ENCODE results near the gene CPT1A.

The CPT1A gene

DNA sequence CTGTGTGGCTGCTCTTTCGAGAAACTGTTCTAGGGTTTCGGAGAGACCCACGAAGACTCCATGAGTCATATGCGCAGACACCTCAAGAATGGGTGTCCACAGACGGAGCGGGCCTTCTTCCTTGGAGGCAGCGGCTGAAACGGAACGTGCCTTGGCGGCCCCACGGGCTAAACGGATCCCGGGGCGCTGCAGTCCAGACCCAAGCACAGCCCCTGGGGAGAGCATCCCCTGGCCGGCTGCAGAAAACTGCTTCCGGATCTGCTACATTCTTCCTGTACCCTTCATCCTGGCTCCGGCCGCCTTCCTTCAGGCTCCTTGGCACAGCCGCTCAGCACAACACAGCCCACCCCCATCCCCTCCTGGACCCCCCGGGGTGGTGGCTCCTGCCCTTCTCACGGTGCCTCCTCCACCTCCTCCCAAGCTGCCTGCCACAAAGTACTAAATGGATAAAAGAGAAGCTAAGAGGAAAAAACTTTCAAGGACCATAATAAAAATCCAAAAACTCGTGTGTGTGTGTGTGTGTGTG, 25.4 kb downstream of the CPT1A start:
- no peaks in the 10 kb centered on the region for H3K9me3 ChIP-seq (ENCODE audit: low read length)
- no peak overlapping the region for H3K9ac ChIP-seq (ENCODE audit: low read length)
- peaks cover 8% of the 10 kb centered on the region for H3K36me3 ChIP-seq (ENCODE audit: insufficient read depth, low read length)
- H3K4me3 ChIP-seq (ENCODE audit: low read depth, low read length, poor library complexity, severe bottlenecking): no peak overlapping the region
- TF ChIP-seq CTCF (IDR thresholded peaks at IDR 0.05; ENCODE audit: low read length) (no peak), EZH2 (IDR thresholded peaks at IDR 0.05; ENCODE audit: borderline replicate concordance, low read length) (no peak)
- H3K9me2 ChIP-seq (ENCODE audit: low read depth, low read length): no peaks in the 10 kb centered on the region
- no peak overlapping the region for H3K27ac ChIP-seq (ENCODE audit: low read depth, low read length, poor library complexity, severe bottlenecking)
- H3F3A ChIP-seq (ENCODE audit: insufficient read depth, low read length): no peaks in the 10 kb centered on the region
- H4K20me1 ChIP-seq (ENCODE audit: insufficient read depth, low read length): no peaks in the 10 kb centered on the region
- no peaks in the 10 kb centered on the region for H3K27me3 ChIP-seq (ENCODE audit: insufficient read depth, low read length)
- peaks cover 17% of the 10 kb centered on the region for H3K4me1 ChIP-seq (ENCODE audit: insufficient read depth, low read length, severe bottlenecking)
- H3K4me2 ChIP-seq (ENCODE audit: low read length): no peak overlapping the region
- no peaks in the 10 kb centered on the region for H3K79me2 ChIP-seq (ENCODE audit: insufficient read depth, low read length)
- H2AFZ ChIP-seq (ENCODE audit: low read length): no peak overlapping the region

DNA sequence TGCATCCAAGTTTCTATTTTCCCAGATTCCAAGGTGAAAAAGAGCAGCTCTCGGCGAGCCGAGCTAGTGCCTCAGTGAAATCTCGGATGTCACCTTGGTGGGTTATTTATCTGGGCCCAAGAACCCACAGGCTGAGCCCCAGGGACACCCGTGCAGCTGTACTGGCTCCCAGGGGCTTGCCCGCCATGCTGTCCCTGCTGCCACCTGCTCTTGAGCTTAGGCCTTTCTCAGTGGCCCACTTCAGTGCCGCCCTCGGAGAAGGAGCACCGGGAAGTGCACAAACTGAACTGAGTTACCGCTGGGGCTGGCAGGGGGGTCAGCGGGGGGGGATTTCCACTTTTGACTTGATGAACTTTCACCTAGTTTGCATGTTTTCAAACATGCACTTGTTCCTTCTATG, 27.9 kb downstream of the CPT1A start:
- Histone ChIP-seq H3K4me3 (ENCODE audit: low read depth, low read length, poor library complexity, severe bottlenecking) (no peak overlapping the region), H4K20me1 (ENCODE audit: insufficient read depth, low read length) (no peaks in the 10 kb centered on the region), H2AFZ (ENCODE audit: low read length) (no peak overlapping the region), H3K4me2 (ENCODE audit: low read length) (no peak overlapping the region), H3F3A (ENCODE audit: insufficient read depth, low read length) (no peaks in the 10 kb centered on the region), H3K27me3 (ENCODE audit: insufficient read depth, low read length) (no peaks in the 10 kb centered on the region), H3K9me2 (ENCODE audit: low read depth, low read length) (no peaks in the 10 kb centered on the region), H3K4me1 (ENCODE audit: insufficient read depth, low read length, severe bottlenecking) (peaks cover 17% of the 10 kb centered on the region), H3K27ac (ENCODE audit: low read depth, low read length, poor library complexity, severe bottlenecking) (peak overlapping the region; percentile 49), H3K79me2 (ENCODE audit: insufficient read depth, low read length) (no peaks in the 10 kb centered on the region), H3K9ac (ENCODE audit: low read length) (no peak overlapping the region), H3K9me3 (ENCODE audit: low read length) (no peaks in the 10 kb centered on the region), H3K36me3 (ENCODE audit: insufficient read depth, low read length) (peaks cover 11% of the 10 kb centered on the region)
- no peak for TF ChIP-seq EZH2 (IDR thresholded peaks at IDR 0.05; ENCODE audit: borderline replicate concordance, low read length)
- TF ChIP-seq CTCF (IDR thresholded peaks at IDR 0.05; ENCODE audit: low read length): no peak

GRCh38 chr11:68812526-68812925, 29.2 kb downstream of the CPT1A start:
- Histone ChIP-seq H3K9me2 (ENCODE audit: low read depth, low read length) (no peaks in the 10 kb centered on the region), H3K4me3 (ENCODE audit: low read depth, low read length, poor library complexity, severe bottlenecking) (no peak overlapping the region), H3K27ac (ENCODE audit: low read depth, low read length, poor library complexity, severe bottlenecking) (no peak overlapping the region), H3K4me2 (ENCODE audit: low read length) (no peak overlapping the region), H2AFZ (ENCODE audit: low read length) (no peak overlapping the region), H3K36me3 (ENCODE audit: insufficient read depth, low read length) (peaks cover 11% of the 10 kb centered on the region), H3K27me3 (ENCODE audit: insufficient read depth, low read length) (no peaks in the 10 kb centered on the region), H3K4me1 (ENCODE audit: insufficient read depth, low read length, severe bottlenecking) (peaks cover 16% of the 10 kb centered on the region), H4K20me1 (ENCODE audit: insufficient read depth, low read length) (no peaks in the 10 kb centered on the region), H3K9ac (ENCODE audit: low read length) (no peak overlapping the region), H3K79me2 (ENCODE audit: insufficient read depth, low read length) (no peaks in the 10 kb centered on the region), H3F3A (ENCODE audit: insufficient read depth, low read length) (no peaks in the 10 kb centered on the region), H3K9me3 (ENCODE audit: low read length) (no peaks in the 10 kb centered on the region)
- TF ChIP-seq CTCF (IDR thresholded peaks at IDR 0.05; ENCODE audit: low read length): no peak
- no peak for TF ChIP-seq EZH2 (IDR thresholded peaks at IDR 0.05; ENCODE audit: borderline replicate concordance, low read length)
